SU-DHL-6 (cell line): ENCODE measurements around the gene VWA2.

Experiments used
- H2AFZ ChIP-seq: fragments of 200-600 bp; sonication (generic); 2 replicates; pipeline ENCODE4 v1.6.1; 2014; ENCODE audit warnings: low read depth, mild to moderate bottlenecking, moderate library complexity, mixed read lengths, antibody characterized with exemption, low read length; ENCODE audit not compliant: severe bottlenecking
- H3F3A ChIP-seq: fragments of 200-600 bp; shearing (Covaris generic); 2 replicates; pipeline ENCODE4 v1.6.0; 2016; ENCODE audit warnings: antibody characterized with exemption, mild to moderate bottlenecking; ENCODE audit not compliant: insufficient read depth
- H3K27ac ChIP-seq: fragments of 200-600 bp; sonication (generic); 2 replicates; pipeline ENCODE4 v1.5.1; 2016; ENCODE audit warnings: low read depth, mild to moderate bottlenecking, low read length, moderate library complexity, mixed read lengths
- H3K27me3 ChIP-seq: fragments of 200-600 bp; sonication (generic), shearing (Covaris generic); 2 replicates; pipeline ENCODE4 v1.6.0; 2014; ENCODE audit warnings: mild to moderate bottlenecking, low read length
- H3K36me3 ChIP-seq: fragments of 200-600 bp; sonication (generic); 2 replicates; pipeline ENCODE4 v1.6.1; 2014; ENCODE audit warnings: mild to moderate bottlenecking, low read length, mixed read lengths
- H3K4me2 ChIP-seq: fragments of 300-600, 200-600 bp; shearing (Covaris generic), sonication (generic); 2 replicates; pipeline ENCODE4 v1.6.0; 2014; ENCODE audit warnings: low read length, low read depth, mild to moderate bottlenecking; ENCODE audit not compliant: poor library complexity, severe bottlenecking
- H3K4me3 ChIP-seq: fragments of 200-600 bp; sonication (generic); 2 replicates; pipeline ENCODE4 v1.5.1; 2014; ENCODE audit warnings: antibody characterized with exemption, low read length, mild to moderate bottlenecking, mixed read lengths; ENCODE audit not compliant: insufficient read depth, poor library complexity, severe bottlenecking
- H3K79me2 ChIP-seq: fragments of 200-600 bp; sonication (generic); 2 replicates; pipeline ENCODE4 v1.6.1; 2014; ENCODE audit warnings: mild to moderate bottlenecking, low read length, moderate library complexity; ENCODE audit not compliant: insufficient read depth
- H3K9ac ChIP-seq: fragments of 200-600 bp; sonication (generic); 2 replicates; pipeline ENCODE4 v1.7.0; 2014; ENCODE audit warnings: mild to moderate bottlenecking, low read length
- H3K9me2 ChIP-seq: fragments of 200-600 bp; sonication (generic); replicated peaks from 2 replicates; pipeline ENCODE4 v1.6.1; 2014; ENCODE audit warnings: low read length; ENCODE audit not compliant: insufficient read depth
- H3K9me3 ChIP-seq: fragments of 200-600 bp; sonication (generic); 2 replicates; pipeline ENCODE4 v1.6.1; 2014; ENCODE audit warnings: low read length, mixed read lengths; ENCODE audit not compliant: insufficient read depth
- H4K20me1 ChIP-seq: fragments of 200-600 bp; sonication (generic); 2 replicates; pipeline ENCODE4 v1.6.1; 2014; ENCODE audit warnings: low read depth, mild to moderate bottlenecking, antibody characterized with exemption, low read length, moderate library complexity, mixed read lengths
- EZH2phosphoT487 ChIP-seq: fragments of 200-600 bp; sonication (generic), shearing (Covaris generic); conservative IDR thresholded peaks from 2 replicates; pipeline ENCODE4 v1.6.1; 2018; ENCODE audit warnings: mild to moderate bottlenecking, antibody characterized with exemption, low read length, moderate library complexity, mixed read lengths
- TF ChIP-seq, protein P1 (sequence below): fragments of 200-600 bp; sonication (generic); IDR thresholded peaks from one replicate; pipeline ENCODE4 v1.5.1; 2017; ENCODE audit warnings: antibody characterized with exemption, mild to moderate bottlenecking, low read length, moderate library complexity; ENCODE audit not compliant: insufficient read depth, poor library complexity, severe bottlenecking

Gene VWA2

DNA sequence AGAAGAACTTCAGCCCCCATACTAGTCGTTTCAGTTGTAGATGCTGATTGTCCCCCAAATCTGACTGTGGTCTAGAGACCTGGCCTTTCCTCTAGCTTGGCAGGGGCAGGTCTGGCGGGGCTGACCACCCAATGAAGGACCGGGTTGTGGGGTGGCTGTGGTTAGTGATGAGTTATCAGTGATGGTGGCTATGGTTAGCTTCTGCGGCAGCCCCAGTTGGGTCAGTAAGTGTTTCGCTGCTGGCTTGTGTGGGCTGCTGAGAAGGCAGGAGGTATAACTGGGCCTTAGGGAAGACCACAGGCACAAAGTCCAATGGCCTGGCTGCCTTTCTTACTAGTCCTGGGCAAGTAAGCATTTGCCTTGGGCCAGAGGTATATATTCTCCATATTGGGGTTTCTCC is 21.3 kb downstream of the VWA2 start:
- Histone ChIP-seq H3K79me2 (no peaks in the 10 kb centered on the region), H3K36me3 (no peaks in the 10 kb centered on the region), H4K20me1 (no peaks in the 10 kb centered on the region), H3K9me2 (no peaks in the 10 kb centered on the region), H3K9me3 (no peaks in the 10 kb centered on the region), H3K9ac (no peak overlapping the region), H3K4me3 (no peak overlapping the region), H3K27ac (no peak overlapping the region), H2AFZ (no peak overlapping the region), H3K4me2 (no peak overlapping the region), H3F3A (no peaks in the 10 kb centered on the region), H3K27me3 (no peaks in the 10 kb centered on the region)
- TF ChIP-seq, protein P1, sequence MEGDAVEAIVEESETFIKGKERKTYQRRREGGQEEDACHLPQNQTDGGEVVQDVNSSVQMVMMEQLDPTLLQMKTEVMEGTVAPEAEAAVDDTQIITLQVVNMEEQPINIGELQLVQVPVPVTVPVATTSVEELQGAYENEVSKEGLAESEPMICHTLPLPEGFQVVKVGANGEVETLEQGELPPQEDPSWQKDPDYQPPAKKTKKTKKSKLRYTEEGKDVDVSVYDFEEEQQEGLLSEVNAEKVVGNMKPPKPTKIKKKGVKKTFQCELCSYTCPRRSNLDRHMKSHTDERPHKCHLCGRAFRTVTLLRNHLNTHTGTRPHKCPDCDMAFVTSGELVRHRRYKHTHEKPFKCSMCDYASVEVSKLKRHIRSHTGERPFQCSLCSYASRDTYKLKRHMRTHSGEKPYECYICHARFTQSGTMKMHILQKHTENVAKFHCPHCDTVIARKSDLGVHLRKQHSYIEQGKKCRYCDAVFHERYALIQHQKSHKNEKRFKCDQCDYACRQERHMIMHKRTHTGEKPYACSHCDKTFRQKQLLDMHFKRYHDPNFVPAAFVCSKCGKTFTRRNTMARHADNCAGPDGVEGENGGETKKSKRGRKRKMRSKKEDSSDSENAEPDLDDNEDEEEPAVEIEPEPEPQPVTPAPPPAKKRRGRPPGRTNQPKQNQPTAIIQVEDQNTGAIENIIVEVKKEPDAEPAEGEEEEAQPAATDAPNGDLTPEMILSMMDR = no peak
- TF ChIP-seq EZH2phosphoT487 = no peak

DNA sequence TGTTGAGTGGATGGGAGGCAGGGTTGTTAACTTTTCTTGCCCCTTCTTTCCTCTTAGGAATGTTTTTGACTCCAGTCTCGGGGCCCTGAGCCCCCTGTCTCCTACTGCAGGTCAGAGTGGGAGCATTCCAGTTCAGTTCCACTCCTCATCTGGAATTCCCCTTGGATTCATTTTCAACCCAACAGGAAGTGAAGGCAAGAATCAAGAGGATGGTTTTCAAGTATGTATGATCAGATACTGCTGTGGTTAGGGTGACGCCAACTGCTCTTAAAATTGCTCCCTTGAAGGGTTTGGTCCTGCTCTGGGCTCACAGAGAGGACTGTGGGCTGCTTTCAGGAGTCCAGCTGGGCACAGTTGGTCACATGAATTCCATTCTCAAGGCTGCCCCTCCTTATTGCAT is 22.0 kb downstream of the VWA2 start:
- Histone ChIP-seq H3K9ac (no peak overlapping the region), H4K20me1 (no peaks in the 10 kb centered on the region), H3K79me2 (no peaks in the 10 kb centered on the region), H3K27me3 (no peaks in the 10 kb centered on the region), H3K9me3 (no peaks in the 10 kb centered on the region), H3K27ac (no peak overlapping the region), H3K36me3 (no peaks in the 10 kb centered on the region), H3K4me2 (no peak overlapping the region), H3K4me3 (no peak overlapping the region), H3F3A (no peaks in the 10 kb centered on the region), H3K9me2 (no peaks in the 10 kb centered on the region), H2AFZ (no peak overlapping the region)
- TF ChIP-seq EZH2phosphoT487 = no peak
- TF ChIP-seq, protein P1 = no peak

DNA sequence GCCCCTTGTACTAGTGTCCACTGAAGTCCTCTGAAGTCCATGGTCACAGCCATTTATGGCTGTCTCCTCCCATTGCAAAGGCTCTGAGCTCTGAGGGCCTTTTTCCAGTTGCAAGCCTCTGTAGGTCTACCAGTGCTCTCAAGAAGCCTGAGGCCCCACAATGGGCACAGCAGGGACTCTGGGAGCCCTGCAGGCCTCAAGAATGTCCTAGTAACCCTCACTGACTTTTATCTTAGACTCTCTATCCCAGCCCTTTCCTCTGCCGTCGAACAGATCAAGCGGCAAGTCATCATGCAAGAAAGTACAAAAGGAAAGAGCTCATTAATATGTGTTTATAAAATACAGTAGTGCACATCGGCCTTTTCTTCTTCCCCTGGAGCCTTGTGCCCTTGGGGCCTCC is 23.4 kb downstream of the VWA2 start:
- no peaks in the 10 kb centered on the region for H3K27me3 ChIP-seq
- no peaks in the 10 kb centered on the region for H3K9me3 ChIP-seq
- no peaks in the 10 kb centered on the region for H3K36me3 ChIP-seq
- H4K20me1 ChIP-seq = no peaks in the 10 kb centered on the region
- no peak overlapping the region for H3K9ac ChIP-seq
- H3K4me3 ChIP-seq = no peak overlapping the region
- H3K4me2 ChIP-seq = no peak overlapping the region
- TF ChIP-seq, protein P1 = no peak
- H3K79me2 ChIP-seq = no peaks in the 10 kb centered on the region
- no peaks in the 10 kb centered on the region for H3K9me2 ChIP-seq
- H3F3A ChIP-seq = no peaks in the 10 kb centered on the region
- no peak overlapping the region for H2AFZ ChIP-seq
- no peak overlapping the region for H3K27ac ChIP-seq
